NCI-H69 (cell line): Measurements from ENCODE around the gene FKBP9.
"Not testable (repeated sequence)": the region's sequence is repeated elsewhere in the genome, so short reads cannot be mapped to it uniquely, and the experiment has no call there.

Source experiments
- DNase-seq: peaks from one replicate; lab custom pipeline; 2025; lab: John Stamatoyannopoulos, UW

Gene FKBP9

DNA sequence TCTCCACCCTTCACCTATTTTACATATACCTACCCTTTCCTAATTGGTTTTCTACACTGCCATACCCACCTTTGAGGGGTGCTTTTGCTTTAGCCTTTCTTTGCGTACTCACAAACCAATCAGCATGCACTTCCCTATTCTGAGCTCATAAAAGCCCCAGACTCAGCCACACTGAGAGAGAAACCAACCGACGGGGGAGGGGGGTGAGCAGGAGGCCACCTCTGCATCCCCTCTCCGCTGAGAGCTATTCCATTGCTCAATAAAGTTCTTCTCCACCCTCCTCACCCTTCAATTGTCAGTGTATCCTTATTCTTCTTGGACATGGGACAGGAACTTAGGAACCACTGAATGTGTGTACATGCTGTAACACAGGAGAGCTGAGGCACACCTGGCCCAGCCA lies 9.0 kb upstream of the FKBP9 start:
- peak; percentile 10 for DNase-seq

DNA sequence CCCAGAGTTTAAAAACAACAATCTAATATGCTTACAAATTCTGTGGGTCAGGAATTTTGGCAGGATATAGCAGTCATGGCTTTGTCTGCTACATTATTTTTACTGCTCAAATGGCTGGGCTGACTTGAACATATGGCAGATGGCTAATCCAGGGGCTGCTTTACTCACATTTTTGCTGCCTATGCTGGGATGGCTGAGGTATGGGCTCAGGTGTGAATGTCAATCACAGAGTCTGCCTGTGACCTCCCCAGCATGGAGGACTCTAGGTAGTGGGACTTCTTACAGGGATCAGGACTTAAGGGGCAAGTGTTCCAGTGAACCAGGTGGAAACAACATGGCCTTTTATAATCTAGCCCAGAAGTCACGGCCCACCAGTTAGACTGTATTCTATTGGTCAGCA lies 4.4 kb upstream of the FKBP9 start:
- peak; percentile 19 for DNase-seq

DNA sequence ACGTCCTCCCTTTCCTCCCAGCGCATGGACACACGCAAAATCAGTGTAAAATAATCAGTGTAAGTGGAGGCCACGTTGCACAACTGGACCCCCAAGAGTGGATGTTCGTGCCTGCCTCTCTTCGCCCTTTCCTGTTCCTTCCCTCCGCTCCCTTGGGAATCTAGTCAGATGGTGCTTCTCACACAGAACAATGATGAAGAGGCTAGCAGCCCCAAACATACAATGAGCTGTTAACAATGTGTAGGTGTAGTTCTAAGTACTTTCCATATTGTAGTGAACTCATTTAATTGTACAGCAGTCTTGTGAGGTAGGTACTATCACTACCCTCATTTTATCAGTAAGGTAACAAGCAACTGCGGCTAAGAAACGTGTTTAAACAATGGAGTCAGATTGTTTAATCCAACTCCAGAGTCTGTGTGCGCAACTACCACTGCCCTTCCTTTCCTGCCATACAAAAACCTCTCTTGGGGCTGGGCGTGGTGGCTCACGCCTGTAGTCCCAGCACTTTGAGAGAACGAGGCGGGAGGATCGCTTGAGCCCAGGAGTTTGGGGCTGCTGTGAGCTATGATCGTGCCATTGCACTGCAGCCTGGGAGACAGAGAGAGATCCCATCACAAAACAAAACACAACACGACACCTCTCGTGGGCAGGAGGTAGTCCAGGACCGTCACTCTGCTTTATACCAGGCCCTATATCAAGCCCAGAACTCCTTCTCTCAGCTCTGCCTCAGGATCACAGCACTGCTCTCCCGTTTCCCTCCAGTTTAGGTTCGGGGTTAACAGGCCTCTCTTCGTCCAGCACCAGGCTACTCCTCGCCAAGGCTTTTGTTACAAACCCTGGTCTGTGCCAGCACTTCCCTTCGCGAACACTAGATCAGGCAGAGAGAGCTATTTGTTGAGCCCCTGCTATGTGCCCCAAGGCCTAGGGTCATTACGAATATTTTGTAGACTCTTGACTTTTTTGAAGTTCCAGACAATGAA lies 1.1 kb downstream of the FKBP9 start:
- peak; percentile 81 for DNase-seq

DNA sequence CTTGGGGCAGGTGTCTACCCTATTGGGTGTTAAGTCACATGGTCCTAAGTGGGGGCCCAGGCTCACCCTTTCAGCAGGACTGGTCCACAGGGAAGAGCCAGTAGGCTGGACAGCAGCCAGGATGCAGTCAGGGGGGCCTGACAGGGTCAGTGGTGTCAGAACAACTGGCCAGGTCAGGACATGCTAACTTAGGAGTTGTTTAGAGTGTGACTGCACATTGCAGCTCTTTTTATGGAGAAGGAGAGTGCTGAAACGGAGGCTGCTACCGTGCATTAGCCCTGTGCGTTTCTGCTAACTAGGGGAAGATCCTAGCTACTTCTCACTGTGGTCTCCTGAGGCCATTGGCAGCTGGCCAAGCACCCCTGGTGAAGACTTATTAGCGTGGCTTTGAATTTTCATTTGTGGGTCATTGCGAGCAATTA lies 6.7 kb downstream of the FKBP9 start:
- peak; percentile 89 for DNase-seq

DNA sequence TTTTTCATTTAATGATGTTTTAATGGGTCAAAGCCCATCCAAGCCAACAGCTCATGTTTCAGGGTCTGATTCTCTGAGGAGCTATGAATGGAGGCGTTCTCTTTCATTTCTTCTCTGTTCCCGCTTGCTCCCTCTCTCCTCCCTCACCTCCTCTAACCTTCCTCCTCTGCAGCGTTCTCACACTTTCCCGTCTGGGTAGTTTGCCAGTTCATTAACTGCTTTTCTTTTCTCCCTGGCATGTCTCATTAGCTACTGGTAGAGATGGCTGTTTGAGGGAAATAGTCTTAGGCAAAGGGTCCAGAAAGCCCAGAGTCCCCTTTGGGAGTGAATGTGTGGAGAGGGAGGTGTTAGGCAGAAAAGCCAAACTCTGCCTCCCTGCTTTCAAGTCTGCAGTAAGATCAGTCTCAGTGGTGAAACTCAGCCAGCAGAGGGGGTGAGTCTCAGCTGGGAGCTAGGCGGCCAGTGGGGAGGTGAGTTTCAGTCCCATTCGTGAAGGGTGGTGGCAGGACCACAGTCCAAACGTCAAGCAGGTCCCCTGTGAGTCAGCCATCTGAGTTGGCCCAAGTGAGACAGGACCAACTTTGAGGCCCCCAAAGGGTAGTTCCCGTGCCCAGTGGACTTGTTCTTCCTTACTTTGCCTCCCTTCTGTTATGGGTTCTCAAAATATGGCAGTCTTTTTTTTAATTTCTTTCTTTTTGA lies 7.4 kb downstream of the FKBP9 start:
- DNase-seq: peak; percentile 83

DNA sequence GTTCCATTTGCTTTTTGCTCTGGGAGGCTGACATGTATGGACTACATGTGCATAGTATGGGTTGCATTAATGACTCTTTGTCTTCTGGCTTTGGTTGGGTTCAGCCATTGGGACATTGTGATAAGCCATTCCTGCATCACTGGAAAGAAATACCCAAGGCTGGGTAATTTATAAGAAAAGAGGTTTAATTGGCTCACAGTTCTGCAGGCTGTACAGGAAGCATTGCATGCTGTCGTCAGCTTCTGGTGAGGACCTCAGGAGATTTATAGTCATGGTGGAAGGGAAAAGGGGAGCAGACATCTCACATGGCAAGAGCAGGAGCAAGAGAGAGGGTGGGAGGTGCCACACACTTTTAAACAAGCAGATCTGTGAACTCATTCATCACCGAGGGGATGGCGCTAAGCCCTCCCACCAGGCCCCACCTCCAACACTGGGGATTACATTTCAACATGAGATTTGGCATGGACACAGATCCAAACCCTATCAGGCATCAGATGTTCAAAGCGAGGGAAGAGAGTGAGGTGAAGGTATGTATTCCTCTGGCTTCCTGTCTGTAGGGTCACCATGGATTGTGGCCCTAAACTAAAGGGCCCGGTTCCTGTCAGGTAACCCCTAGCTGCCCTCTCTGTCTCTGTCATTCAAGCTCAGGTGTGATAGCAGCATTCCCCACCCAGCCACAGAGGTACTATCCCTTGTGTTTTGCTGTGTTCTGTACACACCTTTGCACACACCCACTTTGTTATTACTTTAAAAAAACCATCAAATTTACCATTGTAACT lies 9.4 kb downstream of the FKBP9 start:
- not testable (repeated sequence) for DNase-seq

DNA sequence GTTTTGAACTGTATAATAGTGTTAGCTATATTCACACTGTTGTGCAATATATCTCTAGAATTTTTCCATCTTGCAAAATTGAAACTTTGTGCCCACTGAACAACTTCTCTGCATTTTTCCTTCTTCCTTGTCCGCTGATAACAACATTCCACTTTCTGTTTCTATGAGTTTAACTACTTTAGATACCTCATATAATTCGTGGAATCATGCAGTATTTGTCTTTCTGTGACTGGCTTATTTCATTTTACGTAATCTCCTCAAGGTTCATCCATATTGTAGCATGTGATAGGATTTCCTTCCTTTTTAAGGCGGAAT lies 10.0 kb downstream of the FKBP9 start:
- DNase-seq: not testable (repeated sequence)

DNA sequence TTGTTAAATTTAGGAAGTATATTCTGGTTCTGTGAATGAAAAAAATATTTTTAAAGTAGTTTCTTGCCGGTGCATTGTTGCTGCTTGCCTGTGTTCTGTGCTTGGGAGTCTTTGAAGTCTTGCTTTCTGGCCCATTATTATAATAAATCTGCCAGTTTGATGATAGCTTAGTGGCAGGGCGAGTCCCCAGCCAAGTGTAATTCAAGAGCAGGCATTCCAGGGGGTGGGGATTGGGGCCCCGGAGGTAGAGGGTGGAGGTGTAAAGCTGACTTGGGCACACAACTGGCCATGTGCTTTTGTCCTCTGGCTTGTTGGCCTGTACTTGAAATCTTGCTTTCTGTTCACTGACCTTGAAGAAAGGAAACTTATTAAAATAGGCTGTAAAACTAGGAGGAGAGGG lies 14.7 kb downstream of the FKBP9 start:
- peak; percentile 69 for DNase-seq

DNA sequence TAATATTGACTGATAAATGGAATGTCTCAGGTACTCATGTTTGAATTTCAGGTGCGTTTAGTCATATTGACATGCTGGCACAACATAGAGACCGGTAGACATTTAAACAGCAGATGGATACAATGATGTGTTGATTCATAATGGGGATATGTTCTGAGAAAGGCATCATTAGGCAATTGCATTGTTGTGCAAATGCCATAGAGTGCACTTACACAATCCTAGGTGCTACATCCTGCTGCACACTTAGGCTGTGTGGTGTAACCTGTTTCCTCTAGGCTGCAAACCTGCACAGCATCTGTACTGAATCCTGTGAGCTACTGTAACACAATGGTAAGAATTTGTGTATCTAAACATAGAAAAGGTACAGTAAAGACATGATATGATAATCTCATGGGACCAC lies 19.9 kb downstream of the FKBP9 start:
- DNase-seq: peak; percentile 6

DNA sequence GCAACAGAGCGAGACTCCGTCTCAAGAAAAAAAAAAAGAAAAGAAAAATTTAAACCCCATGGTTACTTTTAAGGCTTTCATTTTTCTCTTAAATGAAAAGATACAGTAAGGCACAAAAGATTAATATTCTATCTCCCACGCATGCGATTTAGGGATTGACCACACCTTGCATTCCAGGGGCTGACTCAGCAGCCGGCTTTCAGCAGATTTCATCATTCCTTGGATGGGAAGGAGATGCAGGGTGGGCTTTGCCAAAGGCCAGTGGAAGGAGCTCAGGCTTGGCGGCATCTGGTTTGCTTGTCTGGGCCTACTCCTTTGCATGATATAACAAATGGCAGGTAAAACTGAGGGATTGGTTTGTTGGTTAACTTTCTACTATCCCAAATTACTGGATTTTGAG lies 22.0 kb downstream of the FKBP9 start:
- not testable (repeated sequence) for DNase-seq

DNA sequence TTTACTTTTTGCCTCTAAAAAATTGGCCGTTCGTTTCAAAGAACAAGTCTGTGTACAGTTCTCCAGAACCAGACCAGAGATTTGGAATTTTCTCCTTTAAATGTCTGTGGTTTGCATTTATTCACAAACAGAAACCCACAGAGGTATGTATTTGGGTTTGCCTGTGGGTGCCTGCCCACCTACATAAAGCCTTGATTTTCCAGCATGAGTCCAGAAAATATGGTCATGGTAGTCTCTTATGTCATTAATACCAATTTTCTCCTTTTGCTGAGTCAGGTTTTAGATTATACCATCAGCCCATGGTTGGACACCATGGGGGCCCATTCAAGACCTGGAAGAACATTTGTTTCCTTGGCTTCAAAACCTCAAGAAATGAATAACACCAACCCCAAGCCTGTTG lies 22.7 kb downstream of the FKBP9 start:
- DNase-seq: not testable (repeated sequence)

DNA sequence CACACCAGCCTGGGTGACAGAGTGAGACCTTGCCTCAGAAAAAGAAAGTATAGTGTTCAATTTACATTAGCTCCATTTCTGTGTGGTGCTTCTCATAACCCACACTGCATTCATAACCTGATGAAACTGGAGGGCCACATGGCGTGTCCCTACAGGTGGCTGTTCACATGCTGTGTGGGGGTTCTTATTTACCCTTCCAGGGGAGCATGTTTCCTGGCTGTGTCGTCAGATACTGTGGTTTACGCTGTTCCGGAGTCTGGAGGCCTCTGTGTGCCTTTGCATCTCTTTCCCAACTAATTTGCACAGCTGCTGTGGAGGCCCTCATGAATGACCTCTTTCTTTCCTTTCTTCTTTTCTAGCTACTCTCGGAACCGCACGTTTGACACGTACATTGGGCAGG lies 30.9 kb downstream of the FKBP9 start:
- DNase-seq: peak; percentile 16

DNA sequence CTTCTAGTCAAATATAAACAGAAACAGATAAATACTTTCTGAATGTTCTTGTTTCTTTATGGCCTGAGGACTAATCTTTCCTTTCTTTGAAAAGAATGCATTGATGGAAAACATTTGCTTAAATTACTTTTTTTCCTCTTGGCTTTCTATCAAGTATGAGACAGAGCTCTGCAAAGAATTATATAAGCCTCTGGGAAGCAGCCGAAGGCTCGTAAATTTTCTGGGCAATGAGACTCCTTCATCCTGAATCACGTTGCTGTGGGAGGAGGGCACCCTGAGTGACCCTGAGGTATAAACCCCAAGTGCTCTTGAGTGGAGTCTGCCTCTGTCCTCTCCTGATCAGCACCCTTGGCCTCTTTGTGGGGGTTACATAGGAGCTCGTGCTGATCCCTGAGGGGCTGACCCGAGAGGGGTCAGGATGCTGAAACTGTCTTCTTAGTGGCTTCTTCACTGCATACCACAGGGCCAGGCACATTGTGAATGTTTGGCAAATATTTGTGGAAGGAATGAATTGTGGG lies 33.9 kb downstream of the FKBP9 start:
- not testable (repeated sequence) for DNase-seq

DNA sequence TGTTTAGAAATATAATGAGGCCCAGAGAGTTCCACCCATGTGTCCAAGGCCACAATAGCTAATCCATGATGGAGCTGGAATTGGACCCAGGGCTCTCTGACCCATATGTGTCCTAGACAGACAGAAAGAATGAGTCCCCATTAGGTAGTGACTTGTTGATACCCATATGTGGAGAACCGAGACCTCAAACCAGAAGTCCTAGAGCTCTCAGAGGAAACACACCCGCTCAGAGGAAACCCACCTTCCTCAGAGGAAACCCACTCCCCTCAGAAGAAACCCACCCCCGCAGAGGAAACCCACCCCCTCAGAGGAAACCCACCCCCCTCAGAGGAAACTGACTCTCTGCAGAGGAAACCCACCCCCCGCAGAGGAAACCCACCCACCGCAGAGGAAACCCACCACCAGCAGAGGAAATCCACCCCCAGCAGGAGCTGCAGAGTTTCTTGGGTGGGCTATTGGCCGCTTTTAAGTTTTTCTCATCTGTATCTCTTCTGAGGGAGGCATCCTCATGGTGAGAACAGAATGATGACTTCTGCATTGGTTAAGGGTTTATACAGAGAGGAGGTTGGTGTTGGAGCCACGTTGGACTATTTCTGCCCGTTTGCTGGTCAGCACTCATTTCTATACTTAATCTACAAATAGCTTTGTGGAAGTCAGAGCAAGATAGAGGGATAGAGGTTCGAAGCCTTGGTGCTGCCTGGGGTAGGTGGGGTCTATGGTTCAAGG lies 34.9 kb downstream of the FKBP9 start:
- DNase-seq: not testable (repeated sequence)

DNA sequence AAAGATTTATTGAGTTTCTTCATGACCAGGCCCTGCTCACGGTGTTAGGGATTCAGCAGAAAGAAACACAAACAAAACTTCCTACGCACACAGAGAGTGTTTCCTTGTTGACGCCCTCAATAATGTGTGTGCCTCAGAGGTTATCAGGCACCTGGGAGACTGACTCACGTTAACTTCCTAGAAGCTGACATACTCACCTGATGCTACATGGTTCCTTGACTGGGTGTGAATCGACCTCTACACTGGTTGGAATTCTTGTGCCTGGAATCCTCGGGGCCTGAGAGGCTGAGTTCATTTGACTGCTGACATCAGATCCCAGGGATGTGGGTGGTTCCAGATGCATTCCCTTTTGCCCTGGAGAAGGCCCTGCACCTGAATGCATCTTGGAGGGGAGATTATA lies 35.5 kb downstream of the FKBP9 start:
- DNase-seq: not testable (repeated sequence)

DNA sequence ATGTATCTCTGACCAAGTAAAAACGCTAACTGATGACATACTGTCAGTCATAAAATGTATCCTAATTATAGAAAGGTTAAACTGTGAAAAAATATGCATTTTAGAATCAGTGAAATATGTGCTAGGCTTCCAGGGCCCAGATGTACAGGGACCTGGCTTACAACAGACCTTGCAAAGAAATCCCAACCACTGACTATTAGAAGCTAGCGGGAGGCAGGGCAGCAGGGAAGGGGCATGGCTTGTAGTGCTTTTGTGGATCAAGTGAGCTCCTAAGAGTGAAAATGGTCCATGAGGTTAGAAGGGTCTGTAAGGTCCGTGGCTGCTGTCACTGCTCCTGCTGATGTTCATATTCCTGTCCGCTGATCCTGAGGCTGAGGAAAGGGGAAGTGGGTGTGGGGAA lies 40.7 kb downstream of the FKBP9 start:
- not testable (repeated sequence) for DNase-seq

DNA sequence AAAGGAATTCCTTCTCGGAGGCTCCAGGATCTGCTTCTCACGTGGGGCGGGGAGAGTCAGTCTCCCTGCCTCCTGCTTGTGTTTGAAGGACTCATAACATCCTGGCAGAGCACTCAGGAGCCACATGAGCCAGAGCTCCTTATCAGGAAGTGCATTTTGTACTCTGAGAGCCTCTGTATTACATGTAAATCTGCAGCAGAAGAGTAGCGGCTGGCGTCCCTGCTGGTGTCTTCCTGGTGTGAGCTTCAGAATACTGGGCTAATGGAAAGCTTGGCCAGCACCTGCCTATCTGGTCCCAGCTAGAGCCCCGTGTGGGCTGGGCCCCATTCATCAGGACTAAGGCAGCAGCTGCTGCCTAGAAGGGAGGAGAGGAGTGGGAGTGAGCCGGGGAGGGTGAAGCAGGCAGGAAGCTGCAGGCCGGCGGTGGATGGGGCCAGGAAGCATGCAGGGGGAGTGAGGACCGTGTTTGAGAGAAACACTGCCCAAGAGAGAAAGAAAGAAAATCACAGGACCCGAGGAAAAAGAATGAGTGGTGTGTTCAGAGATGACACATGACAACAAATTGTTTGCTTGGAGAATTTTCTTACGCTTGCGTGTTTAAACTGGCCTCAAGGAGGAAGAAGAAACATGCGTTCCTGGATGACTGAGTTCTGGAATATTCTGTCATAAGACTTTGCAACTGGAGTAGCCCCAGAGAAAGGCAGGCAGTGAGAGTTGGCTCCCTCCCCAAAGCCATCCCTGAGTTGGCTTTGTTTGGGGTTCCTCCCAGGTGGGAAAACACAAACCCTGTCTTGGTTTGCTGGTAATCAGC lies 41.3 kb downstream of the FKBP9 start:
- DNase-seq: peak; percentile 85

DNA sequence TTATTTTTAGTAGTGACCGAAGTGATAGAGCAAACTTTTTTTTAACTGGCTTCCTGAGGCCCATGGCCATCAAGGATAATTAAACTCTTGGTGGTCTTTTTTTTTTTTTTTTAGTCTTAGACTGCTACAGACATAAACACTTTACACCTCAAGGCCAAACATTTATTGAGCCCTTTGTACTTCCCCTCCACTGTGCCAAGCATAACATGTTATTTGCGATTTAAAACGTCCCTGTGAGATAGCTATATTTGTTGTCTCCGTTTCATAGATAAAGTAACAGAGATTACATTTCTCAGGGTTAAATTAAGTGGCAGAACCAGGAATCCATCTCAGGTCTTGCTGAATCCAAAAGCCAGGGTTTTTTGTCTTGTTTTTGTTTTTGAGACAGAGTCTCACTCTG lies 42.1 kb downstream of the FKBP9 start:
- not testable (repeated sequence) for DNase-seq

DNA sequence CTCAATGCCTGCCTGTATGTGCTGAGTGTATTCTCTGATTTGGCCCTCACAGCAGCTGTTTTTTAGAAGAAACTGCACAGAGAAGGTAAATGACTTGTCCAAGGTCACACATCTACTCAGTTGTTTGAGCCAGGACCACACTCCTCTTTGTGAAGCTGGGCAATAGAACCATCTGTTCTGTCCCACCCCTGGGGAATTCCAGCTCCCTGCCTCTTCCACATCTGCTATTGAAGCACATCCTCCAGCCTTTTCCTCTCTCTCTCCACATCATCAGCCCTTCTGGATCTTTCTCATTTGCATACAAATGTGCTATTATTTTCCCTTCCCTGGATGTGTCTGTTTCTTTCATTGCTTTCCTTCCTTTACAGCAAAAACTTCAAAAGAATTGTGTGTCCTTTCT lies 45.9 kb downstream of the FKBP9 start:
- peak; percentile 27 for DNase-seq

DNA sequence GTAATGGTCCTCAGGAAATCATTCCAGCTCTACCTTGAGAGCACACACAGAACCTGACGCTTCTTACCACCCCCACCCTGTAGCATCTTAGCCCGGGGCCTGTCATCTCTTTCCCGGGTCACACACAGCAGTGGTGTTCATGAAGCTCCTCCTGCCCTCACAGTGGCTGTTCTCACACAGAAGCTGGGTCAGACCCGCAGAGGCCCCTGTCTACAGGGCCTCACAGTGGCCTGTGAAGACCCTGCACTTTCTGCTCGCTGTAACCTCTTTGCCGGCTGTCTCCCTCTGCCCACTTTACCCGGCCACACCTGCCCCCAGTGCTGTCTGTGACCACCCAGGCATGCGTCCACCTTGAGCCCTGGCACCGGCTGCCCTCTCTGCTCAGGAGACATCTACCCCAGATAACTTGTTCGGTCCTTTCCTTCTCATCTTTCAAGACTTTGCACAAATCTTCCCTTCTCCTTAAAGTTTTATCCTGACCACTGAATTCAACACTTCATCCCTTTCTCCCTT lies 46.9 kb downstream of the FKBP9 start:
- DNase-seq: not testable (repeated sequence)
